Skin of body (tissue), 2 donors: ENCODE results near the gene MICAL2. TPM values are rescaled to one million over a fixed set of nuclear protein-coding genes. Genes with fewer than 3 reads are reported as not detected.
A peak's percentile ranks its signal among the peaks of the same experiment; 100 is the strongest.

ENCODE experiments used
- DNase-seq: peaks from one replicate; lab custom pipeline; 2025; lab: John Stamatoyannopoulos, UW
- total RNA-seq: library from RNA; depleted of rRNA; stranded (reverse); fragments of >200 nt; gene quantifications from one replicate; pipeline ENCODE4 v1.2.3, GENCODE V29; 2014

MICAL2 gene
- total RNA-seq, 1 donor from 2014 or later, result 57.8 TPM

GRCh38 chr11:12075822-12076821, 34.3 kb upstream of the MICAL2 start:
- DNase-seq, result no peak

DNA sequence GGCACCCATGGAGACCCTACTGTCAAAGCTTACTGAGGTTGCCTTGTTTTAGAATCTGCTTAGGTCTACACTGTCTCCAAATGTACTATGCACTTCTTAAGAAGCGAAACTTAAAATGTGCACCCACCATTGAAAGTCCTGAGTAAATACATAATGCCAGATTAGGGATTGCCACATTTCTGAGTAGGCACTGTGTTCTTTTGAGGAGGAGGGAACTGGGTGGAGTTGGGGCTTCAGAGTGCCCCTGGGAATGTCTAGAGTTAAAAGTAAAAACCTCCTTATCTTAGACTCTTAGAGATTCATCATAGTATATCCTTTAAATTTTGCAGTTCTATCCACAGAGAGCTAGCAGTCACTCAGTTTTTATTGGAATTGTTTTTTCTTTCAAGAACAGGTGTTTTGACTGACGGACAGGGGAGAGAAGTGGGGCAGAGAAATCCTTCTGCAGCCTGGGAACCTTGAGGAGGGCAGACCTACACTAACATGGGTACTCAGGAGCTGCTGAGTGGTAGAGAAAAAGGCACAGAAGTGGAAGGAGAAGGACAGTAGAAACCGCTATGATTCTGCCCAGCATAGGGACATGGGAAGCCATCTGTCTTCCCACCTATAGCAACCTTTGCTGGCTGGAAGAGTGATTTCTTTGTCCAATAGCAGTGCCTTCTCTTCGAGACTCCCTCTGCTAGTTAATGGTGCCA, 33.4 kb upstream of the MICAL2 start:
- DNase-seq, result no peak

DNA sequence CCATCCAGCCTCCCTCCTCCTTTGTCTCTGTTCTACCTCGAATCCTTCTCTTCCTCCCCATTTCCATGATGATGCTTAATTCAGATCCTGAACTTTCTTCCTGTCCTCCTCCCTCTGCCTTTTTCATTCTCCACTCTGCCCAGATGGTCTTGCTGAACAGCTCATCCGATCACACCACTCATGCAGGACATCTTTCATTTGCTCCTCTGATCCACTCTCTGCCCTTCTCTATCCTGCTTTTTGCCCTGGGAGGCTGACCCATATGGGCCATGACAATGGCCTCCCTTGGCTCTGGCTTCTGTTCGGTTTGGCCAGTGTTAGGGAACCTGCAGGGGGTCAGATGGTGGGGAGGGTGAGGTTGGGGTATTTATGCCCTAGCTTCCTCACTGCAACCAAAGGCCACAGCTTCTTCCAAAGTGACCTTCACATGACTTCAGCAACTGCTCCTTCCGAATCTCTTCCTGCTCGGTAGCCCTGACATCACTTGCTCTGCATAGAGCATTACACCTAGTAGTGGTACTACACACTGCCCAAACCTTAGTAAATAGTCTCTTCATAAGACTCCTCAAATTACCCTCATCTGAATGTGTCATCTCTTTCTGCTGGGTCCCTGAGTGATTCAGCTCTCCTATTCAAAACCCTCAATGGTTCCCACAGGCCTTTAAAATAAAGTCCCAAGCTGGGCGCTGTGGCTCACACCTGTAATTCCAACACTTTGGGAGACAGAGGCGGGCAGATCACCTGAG, 32.7 kb upstream of the MICAL2 start:
- DNase-seq, result no peak

GRCh38 chr11:12079726-12080556, 30.4 kb upstream of the MICAL2 start:
- DNase-seq, result no peak

DNA sequence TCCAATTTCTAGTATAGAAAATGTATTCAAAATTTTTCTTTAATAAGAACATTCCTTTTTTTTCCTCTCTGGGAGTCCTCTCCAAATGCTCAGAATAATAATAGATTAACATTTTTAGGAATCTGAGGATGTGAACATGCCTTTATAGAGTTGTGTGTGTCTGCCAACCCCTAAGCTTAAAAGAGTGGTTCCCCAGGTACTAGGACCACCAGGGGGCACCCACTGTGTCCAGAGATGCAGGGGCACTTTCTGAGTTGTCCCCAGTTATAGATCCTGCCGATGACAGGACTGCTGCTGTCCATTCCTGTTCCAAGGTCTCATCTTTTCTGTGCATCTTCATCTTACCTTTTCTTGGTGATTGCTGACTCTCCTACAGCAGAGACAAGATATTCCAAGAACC, 27.0 kb upstream of the MICAL2 start:
- no peak for DNase-seq

GRCh38 chr11:12084256-12084655, 26.1 kb upstream of the MICAL2 start:
- no peak for DNase-seq

GRCh38 chr11:12085371-12086251, 24.8 kb upstream of the MICAL2 start:
- DNase-seq, result no peak

DNA sequence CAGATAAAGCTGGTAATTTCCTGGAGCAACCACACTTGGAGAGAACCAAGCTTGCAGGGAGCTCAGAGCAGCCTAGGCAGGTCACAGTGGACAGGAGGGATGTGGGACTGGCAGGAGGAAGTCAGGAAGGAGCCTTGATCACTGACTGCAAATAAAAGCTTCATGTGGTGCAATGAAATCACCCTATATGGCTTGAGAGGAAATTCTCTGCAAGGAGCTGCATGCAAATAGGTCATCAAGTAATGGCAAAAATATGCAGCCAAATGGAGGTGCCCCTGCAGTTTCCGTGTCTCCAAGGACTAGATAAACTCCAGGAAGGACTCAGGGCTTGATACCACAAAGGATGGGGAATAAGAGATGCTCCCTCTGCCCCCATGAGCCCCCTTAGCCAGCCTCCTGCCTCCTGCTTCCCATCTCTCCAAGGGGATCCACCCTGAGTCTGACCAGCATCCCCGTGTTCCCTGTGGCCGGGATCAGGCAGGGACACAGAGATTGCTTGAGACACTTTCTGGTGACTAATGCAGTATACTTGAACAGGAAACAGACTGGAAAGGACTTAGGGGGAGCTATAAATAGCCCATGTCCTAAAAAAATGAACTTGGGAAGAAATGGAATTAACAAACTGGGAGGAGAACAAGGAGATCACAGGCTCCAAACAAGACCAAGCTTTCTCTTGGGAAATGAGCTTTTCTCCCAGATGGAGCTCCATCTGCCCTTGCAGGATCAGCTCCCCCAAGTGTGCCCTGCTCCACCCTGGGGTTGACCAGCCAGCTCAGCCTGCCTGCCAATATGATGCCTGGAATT, 23.9 kb upstream of the MICAL2 start:
- DNase-seq, result peak; percentile 53

DNA sequence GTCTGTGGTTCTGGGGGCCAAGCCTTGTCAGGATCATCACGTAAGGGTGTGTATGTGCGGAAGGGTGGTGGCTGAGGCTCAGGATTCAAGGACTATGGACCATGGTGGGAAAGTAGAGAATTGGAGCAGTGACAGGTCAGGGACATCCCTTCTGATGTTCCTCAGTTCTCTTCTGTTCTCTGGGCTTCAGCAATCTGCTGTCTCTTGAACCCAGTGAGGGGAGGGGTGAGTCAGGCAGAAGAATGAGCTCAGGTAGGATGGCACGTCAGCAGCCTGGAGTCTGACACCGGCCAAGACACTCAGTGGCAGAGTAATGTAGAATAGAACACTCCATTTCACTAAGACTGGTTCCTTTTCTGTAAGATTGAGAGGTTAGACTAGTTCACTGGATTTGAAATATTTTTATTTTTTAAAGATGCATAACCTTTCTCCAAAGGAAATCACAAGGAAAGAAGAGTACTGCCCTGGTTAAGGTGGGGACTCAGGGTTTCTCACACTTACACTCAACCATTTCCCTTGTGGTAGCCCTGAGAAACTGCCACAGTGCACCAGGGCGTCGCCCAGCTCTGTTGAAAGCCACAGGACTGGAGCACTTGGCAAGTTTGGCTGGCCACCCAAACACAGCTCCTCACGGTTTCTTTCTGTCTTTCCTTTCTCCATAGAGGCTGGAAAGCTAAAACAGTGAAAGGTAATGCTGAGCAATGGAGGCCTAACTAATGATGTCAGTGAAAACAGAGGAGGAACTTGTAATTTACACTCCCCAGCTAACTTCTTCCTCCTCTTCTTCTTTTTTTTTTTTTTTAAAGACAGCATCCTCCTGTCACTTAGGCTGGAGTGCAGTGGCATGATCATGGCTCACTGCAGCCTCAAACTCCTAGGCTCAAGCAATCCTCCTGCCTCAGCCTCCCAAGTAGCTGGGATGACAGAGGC, 23.1 kb upstream of the MICAL2 start:
- no peak for DNase-seq

GRCh38 chr11:12088047-12088481, 22.3 kb upstream of the MICAL2 start:
- DNase-seq, result no peak

GRCh38 chr11:12088531-12088930, 21.9 kb upstream of the MICAL2 start:
- no peak for DNase-seq

DNA sequence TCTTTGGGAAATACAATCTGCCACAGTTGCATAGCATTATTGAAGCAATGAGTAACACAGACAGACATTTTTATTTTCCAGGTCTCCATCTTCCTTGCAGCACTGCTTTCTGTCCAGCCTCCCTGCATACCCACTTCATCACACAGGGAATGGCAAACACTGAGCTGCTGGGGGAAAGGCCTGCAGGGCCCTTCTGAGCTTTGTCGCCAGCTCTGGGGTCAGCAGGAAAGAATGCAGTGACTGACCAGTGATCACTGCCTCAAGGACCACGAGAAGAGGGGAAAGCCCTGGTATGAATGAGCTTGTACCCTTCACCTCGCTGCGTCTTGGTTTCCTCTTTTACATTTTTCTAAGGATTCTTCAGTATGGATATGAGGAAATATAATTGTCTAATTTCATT, 21.3 kb upstream of the MICAL2 start:
- DNase-seq, result no peak

DNA sequence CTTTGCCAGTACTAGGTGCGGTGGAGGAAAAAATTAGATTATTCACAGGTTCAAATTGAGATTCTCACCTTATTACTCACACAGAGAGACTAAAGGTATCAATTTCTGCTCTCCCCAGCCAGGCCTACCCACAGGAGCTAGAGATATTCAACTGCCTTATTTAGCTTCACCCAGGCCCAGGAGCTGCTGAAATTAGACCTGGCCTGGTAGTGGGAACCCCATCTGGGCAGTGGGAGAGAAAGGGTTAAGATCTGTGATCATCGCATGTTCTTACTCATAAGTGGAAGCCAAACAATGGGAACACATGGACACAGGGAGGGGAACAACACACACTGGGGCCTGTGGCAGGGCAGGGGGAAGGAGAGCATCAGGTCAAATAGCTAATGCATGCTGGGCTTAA, 20.9 kb upstream of the MICAL2 start:
- no peak for DNase-seq

GRCh38 chr11:12090061-12090591, 20.3 kb upstream of the MICAL2 start:
- DNase-seq, result no peak

DNA sequence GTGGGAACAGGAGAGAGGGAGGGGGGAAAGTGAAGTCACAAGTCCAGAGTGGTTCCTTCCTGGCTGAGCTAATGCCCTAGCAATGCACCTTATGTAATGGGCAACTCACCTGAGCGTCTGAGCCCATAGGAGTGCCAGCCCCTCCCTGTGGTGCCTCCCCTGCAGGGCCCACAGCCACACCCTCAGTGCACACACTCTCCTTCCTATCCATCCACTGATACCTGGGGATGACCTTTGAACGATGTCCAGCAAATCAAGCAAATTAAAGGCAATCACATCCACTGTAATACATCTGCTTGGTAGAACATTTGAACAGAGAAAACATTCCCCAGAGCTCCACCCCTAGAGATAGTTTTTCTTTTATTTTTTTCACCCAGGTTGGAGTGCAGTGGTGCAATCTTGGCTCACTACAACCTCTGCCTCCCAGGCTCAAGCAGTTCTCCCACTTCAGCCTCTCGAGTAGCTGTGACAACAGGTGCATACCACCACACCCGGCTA, 19.6 kb upstream of the MICAL2 start:
- no peak for DNase-seq

- DNase-seq, result no peak
Observed at GRCh38 chr11:12091956-12092558, 18.3 kb upstream of the MICAL2 start.

- DNase-seq, result no peak
Observed at GRCh38 chr11:12092714-12093113, 17.7 kb upstream of the MICAL2 start.
